Measurements from ENCODE around the gene PLCB4.

DNA sequence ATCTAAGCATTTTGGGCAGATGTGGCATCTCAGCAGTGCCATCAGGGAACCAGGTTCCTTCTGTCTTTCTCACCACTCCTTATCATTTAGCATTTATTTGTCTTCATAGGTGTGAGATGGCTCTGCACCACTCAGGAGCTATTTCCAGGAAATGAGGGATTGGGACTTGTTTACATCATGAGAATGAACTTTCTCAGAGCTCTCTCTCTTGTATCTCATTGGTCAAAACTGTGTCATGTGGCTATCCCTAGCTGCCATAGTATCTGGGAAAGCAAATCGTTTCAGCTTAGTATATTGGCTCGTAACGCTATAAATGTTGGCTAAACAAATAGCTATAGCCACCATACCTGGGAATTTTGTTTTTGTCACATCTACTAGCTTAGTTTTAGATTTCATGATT lies 23.8 kb downstream of the PLCB4 start:
- TF ChIP-seq ZBTB8A (tag by site-specific recombination; IDR thresholded peaks at IDR 0.05) (no peak), ZNF114 (tag by site-specific recombination; IDR thresholded peaks at IDR 0.05) (no peak), ZNF274 (IDR thresholded peaks at IDR 0.05; ENCODE audit: low read length) (no peak), ZNF274 (tag by site-specific recombination; IDR thresholded peaks at IDR 0.05; ENCODE audit: borderline replicate concordance) (no peak), SETDB1 (IDR thresholded peaks at IDR 0.05; ENCODE audit: insufficient read length, low read length) (no peak)
- TF ChIP-seq, protein P1, sequence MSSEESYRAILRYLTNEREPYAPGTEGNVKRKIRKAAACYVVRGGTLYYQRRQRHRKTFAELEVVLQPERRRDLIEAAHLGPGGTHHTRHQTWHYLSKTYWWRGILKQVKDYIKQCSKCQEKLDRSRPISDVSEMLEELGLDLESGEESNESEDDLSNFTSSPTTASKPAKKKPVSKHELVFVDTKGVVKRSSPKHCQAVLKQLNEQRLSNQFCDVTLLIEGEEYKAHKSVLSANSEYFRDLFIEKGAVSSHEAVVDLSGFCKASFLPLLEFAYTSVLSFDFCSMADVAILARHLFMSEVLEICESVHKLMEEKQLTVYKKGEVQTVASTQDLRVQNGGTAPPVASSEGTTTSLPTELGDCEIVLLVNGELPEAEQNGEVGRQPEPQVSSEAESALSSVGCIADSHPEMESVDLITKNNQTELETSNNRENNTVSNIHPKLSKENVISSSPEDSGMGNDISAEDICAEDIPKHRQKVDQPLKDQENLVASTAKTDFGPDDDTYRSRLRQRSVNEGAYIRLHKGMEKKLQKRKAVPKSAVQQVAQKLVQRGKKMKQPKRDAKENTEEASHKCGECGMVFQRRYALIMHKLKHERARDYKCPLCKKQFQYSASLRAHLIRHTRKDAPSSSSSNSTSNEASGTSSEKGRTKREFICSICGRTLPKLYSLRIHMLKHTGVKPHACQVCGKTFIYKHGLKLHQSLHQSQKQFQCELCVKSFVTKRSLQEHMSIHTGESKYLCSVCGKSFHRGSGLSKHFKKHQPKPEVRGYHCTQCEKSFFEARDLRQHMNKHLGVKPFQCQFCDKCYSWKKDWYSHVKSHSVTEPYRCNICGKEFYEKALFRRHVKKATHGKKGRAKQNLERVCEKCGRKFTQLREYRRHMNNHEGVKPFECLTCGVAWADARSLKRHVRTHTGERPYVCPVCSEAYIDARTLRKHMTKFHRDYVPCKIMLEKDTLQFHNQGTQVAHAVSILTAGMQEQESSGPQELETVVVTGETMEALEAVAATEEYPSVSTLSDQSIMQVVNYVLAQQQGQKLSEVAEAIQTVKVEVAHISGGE (tag by site-specific recombination; conservative IDR thresholded peaks at IDR 0.05; ENCODE audit: low read depth), result no peak
- TF ChIP-seq, protein P2, sequence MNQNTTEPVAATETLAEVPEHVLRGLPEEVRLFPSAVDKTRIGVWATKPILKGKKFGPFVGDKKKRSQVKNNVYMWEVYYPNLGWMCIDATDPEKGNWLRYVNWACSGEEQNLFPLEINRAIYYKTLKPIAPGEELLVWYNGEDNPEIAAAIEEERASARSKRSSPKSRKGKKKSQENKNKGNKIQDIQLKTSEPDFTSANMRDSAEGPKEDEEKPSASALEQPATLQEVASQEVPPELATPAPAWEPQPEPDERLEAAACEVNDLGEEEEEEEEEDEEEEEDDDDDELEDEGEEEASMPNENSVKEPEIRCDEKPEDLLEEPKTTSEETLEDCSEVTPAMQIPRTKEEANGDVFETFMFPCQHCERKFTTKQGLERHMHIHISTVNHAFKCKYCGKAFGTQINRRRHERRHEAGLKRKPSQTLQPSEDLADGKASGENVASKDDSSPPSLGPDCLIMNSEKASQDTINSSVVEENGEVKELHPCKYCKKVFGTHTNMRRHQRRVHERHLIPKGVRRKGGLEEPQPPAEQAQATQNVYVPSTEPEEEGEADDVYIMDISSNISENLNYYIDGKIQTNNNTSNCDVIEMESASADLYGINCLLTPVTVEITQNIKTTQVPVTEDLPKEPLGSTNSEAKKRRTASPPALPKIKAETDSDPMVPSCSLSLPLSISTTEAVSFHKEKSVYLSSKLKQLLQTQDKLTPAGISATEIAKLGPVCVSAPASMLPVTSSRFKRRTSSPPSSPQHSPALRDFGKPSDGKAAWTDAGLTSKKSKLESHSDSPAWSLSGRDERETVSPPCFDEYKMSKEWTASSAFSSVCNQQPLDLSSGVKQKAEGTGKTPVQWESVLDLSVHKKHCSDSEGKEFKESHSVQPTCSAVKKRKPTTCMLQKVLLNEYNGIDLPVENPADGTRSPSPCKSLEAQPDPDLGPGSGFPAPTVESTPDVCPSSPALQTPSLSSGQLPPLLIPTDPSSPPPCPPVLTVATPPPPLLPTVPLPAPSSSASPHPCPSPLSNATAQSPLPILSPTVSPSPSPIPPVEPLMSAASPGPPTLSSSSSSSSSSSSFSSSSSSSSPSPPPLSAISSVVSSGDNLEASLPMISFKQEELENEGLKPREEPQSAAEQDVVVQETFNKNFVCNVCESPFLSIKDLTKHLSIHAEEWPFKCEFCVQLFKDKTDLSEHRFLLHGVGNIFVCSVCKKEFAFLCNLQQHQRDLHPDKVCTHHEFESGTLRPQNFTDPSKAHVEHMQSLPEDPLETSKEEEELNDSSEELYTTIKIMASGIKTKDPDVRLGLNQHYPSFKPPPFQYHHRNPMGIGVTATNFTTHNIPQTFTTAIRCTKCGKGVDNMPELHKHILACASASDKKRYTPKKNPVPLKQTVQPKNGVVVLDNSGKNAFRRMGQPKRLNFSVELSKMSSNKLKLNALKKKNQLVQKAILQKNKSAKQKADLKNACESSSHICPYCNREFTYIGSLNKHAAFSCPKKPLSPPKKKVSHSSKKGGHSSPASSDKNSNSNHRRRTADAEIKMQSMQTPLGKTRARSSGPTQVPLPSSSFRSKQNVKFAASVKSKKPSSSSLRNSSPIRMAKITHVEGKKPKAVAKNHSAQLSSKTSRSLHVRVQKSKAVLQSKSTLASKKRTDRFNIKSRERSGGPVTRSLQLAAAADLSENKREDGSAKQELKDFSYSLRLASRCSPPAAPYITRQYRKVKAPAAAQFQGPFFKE (tag by site-specific recombination; IDR thresholded peaks at IDR 0.05; ENCODE audit: borderline replicate concordance), result no peak
- TF ChIP-seq, protein P3, sequence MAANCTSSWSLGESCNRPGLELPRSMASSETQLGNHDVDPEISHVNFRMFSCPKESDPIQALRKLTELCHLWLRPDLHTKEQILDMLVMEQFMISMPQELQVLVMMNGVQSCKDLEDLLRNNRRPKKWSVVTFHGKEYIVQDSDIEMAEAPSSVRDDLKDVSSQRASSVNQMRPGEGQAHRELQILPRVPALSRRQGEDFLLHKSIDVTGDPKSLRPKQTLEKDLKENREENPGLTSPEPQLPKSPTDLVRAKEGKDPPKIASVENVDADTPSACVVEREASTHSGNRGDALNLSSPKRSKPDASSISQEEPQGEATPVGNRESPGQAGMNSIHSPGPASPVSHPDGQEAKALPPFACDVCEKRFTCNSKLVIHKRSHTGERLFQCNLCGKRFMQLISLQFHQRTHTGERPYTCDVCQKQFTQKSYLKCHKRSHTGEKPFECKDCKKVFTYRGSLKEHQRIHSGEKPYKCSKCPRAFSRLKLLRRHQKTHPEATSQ (tag by site-specific recombination; IDR thresholded peaks at IDR 0.05), result no peak
- TF ChIP-seq, protein P4, sequence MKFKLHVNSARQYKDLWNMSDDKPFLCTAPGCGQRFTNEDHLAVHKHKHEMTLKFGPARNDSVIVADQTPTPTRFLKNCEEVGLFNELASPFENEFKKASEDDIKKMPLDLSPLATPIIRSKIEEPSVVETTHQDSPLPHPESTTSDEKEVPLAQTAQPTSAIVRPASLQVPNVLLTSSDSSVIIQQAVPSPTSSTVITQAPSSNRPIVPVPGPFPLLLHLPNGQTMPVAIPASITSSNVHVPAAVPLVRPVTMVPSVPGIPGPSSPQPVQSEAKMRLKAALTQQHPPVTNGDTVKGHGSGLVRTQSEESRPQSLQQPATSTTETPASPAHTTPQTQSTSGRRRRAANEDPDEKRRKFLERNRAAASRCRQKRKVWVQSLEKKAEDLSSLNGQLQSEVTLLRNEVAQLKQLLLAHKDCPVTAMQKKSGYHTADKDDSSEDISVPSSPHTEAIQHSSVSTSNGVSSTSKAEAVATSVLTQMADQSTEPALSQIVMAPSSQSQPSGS (tag by site-specific recombination; IDR thresholded peaks at IDR 0.05; ENCODE audit: low read depth), result no peak
- TF ChIP-seq, protein P5, sequence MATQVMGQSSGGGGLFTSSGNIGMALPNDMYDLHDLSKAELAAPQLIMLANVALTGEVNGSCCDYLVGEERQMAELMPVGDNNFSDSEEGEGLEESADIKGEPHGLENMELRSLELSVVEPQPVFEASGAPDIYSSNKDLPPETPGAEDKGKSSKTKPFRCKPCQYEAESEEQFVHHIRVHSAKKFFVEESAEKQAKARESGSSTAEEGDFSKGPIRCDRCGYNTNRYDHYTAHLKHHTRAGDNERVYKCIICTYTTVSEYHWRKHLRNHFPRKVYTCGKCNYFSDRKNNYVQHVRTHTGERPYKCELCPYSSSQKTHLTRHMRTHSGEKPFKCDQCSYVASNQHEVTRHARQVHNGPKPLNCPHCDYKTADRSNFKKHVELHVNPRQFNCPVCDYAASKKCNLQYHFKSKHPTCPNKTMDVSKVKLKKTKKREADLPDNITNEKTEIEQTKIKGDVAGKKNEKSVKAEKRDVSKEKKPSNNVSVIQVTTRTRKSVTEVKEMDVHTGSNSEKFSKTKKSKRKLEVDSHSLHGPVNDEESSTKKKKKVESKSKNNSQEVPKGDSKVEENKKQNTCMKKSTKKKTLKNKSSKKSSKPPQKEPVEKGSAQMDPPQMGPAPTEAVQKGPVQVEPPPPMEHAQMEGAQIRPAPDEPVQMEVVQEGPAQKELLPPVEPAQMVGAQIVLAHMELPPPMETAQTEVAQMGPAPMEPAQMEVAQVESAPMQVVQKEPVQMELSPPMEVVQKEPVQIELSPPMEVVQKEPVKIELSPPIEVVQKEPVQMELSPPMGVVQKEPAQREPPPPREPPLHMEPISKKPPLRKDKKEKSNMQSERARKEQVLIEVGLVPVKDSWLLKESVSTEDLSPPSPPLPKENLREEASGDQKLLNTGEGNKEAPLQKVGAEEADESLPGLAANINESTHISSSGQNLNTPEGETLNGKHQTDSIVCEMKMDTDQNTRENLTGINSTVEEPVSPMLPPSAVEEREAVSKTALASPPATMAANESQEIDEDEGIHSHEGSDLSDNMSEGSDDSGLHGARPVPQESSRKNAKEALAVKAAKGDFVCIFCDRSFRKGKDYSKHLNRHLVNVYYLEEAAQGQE (tag by site-specific recombination; IDR thresholded peaks at IDR 0.05), result no peak

Measured in HEK293 (cell line).